NCI-H146 treated with DMSO at 0.1 percent for 48 hours (cell line): Measurements from ENCODE around the gene CHRNA9.
"Not testable (repeated sequence)": the region's sequence is repeated elsewhere in the genome, so short reads cannot be mapped to it uniquely, and the experiment has no call there.

Source experiments
- DNase-seq: peaks from one replicate; lab custom pipeline; 2025; ENCODE audit not compliant: unreplicated experiment; lab: John Stamatoyannopoulos, UW

Gene CHRNA9

GRCh38 chr4:40378619-40379018 is 43.5 kb downstream of the CHRNA9 start:
- no peak for DNase-seq

DNA sequence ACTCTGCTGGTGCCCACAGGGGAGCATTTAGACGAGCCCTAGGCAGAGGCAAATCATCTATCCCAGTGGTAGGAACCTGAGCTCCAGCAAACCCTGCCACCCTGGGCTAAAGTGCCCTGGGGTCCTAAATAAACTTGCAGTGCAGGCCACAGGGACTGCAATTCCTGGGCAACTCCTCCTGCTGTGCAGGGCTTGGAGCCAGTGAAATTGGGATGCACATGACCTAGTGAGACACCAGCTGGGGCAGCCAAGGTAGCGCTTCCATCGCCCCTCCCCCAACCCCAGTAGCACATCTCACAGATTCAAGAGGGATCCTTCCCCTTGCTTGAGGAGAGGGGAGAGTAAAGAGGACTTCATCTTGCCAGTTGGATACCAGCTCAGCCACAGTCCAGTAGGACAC is 44.1 kb downstream of the CHRNA9 start:
- no peak for DNase-seq

DNA sequence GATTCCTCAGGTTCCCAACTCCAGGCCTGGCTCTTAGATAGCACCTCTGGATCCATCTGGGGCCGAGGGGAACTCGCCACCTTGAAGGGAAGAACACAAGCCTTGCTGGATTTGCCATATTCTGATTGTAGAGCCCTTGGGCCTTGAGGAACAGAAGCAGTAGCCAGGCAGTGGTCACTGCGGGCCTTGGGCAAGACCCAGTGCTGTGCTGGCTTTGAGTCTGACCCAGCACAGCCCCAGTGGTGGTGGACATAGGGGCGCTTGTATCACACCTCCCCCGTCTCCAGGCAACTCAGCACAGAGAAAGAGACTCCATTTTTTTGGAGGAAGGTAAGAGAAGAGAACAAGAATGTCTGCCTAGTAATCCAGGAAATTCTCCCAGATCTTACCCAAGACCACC is 45.5 kb downstream of the CHRNA9 start:
- DNase-seq = no peak

GRCh38 chr4:40388239-40388638 is 53.1 kb downstream of the CHRNA9 start:
- no peak for DNase-seq

DNA sequence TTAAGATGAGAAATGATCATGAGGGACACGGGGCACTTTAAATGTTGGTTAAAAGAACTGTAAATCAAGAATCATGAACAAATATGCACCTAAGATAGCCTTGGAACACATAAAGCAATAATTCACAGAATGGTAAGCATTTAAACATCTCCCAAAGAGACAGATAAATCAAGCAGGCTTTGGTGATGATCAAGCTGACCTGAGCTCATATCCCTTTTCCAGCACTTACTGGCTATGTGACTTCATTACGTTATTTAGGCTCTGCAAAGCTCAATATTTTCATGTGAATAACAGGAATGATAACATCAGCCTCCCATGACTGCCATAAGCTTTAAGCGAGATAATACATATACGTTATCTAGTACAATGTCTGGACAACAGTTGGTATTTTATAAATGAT is 54.9 kb downstream of the CHRNA9 start:
- DNase-seq = no peak

GRCh38 chr4:40392241-40392640 is 57.1 kb downstream of the CHRNA9 start:
- DNase-seq = not testable (repeated sequence)

DNA sequence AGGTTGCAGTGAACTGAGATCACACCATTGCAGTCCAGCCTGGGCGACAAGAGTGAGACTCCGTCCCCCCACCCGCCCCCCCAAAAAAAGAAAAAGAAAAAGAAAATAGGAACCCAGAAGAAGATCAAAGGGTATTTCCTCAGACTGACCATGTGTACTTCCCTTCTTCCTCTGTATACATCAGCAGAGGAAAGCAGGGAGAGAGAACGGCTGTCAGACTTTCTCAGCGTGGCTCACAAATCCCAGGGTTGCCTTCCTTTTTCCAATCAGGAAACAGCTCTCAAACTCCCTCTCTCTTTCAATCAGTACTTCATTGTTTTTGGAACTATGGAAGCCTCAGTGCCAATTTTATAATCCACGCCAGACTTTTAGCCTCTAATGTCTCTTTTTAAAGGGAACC is 59.1 kb downstream of the CHRNA9 start:
- no peak for DNase-seq

DNA sequence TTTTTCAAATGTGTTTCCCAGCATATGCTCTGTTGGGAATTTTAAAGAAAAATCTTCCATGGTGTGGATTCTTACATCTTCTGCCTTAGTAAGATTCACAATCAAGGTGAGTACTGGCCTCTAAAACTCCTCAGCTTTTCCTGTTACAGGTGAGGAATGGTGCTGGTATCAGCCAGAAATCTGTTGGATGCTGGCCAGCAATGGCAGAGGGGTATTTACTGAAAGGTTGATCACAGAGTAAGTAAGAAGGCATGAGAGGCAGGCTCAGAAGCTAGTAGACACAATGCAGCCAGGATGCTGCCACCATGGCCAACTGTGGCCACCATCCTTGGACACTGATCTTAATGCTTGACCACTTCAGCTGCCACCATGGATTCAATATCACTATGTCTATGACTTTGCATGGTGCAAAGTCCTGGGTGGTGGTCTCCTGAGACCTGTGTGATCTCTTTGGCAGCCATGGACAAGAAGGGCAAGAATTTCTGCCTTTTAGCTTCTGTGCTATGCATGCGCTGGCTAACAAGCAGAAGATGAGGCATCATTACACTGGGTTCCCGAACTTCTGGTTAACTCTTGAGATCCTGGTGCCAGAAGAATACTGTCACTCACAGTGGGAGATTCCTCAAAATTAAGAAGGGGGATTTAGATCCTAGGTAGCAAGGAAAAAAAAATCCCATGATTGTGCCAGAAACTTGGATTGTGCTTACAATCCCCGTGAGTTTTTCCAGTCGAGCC is 60.2 kb downstream of the CHRNA9 start:
- DNase-seq = no peak

- peak; percentile 39 for DNase-seq
These were observed 61.0 kb downstream of the CHRNA9 start for GRCh38 chr4:40395908-40396793.

DNA sequence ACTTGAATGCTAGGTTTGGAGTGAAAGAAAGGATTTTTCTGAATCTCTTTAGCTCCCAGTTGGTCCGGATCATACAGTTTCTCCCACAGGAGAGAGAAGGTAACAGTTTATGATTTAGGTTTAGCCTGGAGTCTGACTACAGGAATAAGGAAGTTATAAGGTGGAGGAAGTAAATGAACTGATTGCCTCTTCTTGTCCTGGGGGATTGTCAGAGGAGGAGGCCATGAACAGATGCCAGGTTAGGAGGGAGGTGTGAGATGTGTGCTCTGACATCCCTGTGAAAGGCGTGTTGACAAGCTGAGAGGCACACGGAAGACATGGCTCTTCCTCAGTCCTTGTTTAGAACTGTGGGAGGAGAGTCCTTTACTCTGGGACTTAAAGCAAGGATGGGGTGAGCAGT is 64.4 kb downstream of the CHRNA9 start:
- no peak for DNase-seq

GRCh38 chr4:40401096-40401495 is 66.0 kb downstream of the CHRNA9 start:
- no peak for DNase-seq

DNA sequence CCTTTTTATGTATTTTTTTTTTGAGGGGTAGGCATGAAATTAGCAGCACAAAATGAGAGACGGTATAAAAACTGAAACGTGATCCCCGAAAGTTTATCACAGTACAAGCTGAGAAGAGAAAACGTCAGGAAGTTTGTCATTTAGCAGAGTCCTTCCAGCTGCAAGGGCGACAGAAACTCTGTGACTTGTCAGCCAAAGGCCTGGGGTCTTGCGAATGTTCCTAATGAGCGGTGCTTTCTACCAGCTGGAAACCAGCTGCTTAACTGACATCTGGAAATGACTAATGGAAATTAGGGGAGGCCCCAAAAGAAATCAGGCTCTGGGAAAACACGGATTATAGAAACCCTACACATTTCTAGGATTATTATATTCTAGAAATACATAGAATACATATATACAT is 66.5 kb downstream of the CHRNA9 start:
- DNase-seq = no peak

DNA sequence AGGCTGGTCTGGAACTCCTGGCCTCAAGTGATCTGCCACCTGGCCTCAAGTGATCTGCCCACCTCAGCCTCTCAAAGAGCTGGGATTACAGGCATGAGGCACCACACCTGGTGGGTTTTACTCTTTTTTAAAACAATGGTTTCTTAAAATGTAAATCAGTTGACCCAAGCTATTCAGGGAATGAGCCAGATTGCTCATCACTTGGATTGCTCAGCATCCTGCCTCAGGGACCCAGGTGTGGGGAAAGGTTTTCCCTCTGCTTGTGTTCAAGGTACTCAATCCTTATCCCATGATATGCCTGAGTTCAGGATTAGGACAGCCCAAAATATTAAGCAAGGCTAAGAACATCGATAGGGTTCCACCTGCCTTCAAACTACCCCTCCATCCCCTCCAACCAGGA is 67.4 kb downstream of the CHRNA9 start:
- DNase-seq = no peak

- no peak for DNase-seq
These were observed 67.9 kb downstream of the CHRNA9 start for GRCh38 chr4:40403081-40403480.
